ENCODE measurements around the gene PSEN1.

DNA sequence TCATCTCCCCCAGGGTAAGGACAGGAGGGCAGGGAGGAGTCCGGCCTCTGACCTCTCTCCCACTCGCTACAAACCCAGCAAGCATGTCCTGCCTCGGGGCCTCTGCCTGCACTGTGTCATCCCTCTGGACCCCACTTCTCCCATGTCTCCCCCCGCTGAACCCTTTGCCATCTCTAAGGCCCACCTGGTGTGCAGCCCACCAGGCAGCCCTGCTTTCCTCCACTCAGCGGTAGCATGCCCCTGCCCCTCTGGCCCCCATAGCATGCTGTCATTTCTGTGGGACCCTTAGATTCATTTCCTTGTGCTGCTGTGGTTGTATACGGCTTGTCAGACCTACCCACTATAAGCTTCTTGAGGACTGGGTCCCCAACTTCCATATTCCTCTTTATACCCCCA is 118.7 kb downstream of the PSEN1 start:
- TF ChIP-seq YY1 (IDR thresholded peaks at IDR 0.05; ENCODE audit: low read depth) (no peak), CTCF (IDR thresholded peaks at IDR 0.05) (no peak), SIN3A (IDR thresholded peaks at IDR 0.05; ENCODE audit: borderline replicate concordance, low read depth, low read length) (no peak), POLR2AphosphoS5 (IDR thresholded peaks at IDR 0.05; ENCODE audit: low read depth, low read length) (no peak), USF2 (IDR thresholded peaks at IDR 0.05; ENCODE audit: borderline replicate concordance, low read depth, low read length) (no peak), EP300 (IDR thresholded peaks at IDR 0.05; ENCODE audit: borderline replicate concordance in 1 of 2, low read depth in 1 of 2, low read length in 1 of 2) (no peak), RCOR1 (IDR thresholded peaks at IDR 0.05; ENCODE audit: low read length) (no peak)
- TF ChIP-seq, protein P1, sequence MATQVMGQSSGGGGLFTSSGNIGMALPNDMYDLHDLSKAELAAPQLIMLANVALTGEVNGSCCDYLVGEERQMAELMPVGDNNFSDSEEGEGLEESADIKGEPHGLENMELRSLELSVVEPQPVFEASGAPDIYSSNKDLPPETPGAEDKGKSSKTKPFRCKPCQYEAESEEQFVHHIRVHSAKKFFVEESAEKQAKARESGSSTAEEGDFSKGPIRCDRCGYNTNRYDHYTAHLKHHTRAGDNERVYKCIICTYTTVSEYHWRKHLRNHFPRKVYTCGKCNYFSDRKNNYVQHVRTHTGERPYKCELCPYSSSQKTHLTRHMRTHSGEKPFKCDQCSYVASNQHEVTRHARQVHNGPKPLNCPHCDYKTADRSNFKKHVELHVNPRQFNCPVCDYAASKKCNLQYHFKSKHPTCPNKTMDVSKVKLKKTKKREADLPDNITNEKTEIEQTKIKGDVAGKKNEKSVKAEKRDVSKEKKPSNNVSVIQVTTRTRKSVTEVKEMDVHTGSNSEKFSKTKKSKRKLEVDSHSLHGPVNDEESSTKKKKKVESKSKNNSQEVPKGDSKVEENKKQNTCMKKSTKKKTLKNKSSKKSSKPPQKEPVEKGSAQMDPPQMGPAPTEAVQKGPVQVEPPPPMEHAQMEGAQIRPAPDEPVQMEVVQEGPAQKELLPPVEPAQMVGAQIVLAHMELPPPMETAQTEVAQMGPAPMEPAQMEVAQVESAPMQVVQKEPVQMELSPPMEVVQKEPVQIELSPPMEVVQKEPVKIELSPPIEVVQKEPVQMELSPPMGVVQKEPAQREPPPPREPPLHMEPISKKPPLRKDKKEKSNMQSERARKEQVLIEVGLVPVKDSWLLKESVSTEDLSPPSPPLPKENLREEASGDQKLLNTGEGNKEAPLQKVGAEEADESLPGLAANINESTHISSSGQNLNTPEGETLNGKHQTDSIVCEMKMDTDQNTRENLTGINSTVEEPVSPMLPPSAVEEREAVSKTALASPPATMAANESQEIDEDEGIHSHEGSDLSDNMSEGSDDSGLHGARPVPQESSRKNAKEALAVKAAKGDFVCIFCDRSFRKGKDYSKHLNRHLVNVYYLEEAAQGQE (IDR thresholded peaks at IDR 0.05; ENCODE audit: low read depth, low read length): no peak
- TF ChIP-seq, protein P2, sequence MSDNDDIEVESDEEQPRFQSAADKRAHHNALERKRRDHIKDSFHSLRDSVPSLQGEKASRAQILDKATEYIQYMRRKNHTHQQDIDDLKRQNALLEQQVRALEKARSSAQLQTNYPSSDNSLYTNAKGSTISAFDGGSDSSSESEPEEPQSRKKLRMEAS (IDR thresholded peaks at IDR 0.05; ENCODE audit: low read depth): no peak
- TF ChIP-seq, protein P3, sequence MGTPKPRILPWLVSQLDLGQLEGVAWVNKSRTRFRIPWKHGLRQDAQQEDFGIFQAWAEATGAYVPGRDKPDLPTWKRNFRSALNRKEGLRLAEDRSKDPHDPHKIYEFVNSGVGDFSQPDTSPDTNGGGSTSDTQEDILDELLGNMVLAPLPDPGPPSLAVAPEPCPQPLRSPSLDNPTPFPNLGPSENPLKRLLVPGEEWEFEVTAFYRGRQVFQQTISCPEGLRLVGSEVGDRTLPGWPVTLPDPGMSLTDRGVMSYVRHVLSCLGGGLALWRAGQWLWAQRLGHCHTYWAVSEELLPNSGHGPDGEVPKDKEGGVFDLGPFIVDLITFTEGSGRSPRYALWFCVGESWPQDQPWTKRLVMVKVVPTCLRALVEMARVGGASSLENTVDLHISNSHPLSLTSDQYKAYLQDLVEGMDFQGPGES (IDR thresholded peaks at IDR 0.05; ENCODE audit: low read depth, low read length): no peak
